UCSD-AML1 (cell line): ENCODE results near the gene C3orf18.

Experiments
- DNase-seq: peaks from one replicate; lab custom pipeline; 2025; ENCODE audit not compliant: unreplicated experiment; lab: John Stamatoyannopoulos, UW

Gene C3orf18

DNA sequence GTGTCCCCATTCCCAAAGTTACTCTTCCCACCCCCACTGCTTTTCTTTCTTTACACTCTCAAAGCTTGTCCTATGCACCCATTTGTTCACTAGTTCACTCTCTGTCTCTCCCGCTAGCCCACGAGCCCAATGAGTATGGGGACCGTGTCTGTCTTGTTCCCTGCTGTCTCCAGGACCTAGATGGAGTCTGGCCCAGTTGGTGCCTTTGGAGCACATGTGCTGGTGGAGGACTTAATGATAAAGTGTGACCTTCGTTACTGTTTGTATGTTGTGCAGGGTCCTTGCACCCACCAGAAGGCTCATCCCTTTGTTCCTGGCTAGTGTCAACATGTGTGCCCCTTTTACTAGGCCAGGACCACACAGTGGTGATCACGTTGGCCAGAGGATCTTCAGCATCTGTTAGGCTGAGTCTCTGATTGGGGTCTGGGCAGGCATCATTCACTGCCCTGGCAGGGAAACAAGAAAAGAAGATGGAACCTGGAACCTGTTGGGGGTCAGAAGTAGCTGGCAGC, 36.6 kb upstream of the C3orf18 start:
- no peak for DNase-seq

DNA sequence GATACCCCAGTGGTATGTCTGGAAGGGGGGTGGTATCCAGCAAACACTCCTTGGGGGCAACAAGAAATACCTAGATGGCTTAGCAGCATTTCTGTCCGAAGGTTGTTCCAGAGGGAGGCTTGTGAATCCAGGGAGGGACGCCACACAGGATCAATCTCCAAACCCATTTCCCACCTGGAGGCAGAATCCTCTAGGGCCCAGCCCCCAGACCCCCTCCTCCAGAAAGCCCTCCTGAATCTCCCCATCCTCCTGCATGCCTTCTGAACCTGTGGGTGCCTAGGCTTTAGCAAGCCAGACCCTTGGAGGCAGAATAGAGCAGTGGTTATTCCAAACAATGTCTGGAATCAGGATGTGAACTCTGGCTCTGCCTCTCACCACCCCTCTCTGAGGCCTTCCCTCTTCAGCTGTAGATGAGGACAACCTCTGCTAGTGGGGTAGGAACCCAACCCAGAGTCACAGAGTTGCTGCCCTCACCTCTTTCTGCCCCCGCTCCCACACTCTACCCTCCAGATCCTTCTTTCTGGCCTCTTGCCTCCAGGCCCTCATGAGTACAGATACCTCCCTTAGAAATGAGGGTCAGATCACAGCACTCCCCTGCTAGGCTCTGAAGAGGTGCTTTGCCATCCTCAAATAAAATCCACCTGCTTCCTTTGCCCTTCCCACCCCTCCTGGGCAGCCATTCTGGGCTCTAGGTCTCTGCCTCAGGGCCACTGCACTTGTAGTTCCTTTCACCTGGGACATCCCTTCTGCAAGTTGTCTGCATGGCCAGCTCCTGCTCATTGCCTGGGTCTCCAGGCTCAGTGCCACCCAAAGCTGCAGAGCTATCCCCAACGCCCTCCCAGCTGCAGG, 35.9 kb upstream of the C3orf18 start:
- DNase-seq = no peak

- DNase-seq = no peak
Measured at GRCh38 chr3:50602595-50603191, 35.1 kb upstream of the C3orf18 start.

DNA sequence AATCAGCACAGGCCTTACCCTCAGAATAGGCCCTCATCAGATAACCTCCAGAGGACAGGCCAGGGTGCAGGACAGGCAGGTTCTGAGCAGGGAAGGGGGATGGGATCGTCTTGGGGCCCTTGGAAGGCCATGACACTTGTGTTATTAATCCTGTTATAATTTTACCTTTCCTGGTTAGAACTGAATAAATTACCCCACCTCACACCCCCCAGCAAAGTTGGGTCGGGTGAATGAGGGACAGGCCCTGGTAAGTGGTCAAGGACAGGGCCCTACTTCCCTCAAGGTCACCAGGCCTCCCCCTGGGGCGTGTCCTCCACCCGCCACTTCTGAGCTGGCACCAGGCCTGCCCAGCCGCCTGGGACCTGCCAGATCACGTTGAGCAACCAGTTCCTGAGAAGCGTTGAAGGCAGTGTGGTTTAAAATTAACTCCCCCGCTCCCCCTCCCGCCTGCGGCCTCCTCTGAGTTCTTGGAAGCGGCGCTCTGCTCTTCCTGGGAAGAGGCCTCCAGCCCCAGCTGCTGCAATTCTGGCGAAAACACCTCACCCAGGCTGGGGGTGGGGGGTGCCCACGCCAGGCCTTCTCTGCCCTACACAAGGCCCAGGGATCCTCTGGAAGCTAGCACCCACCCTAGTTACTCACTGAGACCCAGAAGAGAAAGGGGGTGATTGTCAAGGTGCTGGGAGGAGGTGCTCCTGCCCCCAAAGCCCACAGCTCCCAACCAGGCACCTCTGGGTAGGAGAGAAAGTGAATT, 33.5 kb upstream of the C3orf18 start:
- peak; percentile 95 for DNase-seq

GRCh38 chr3:50600141-50600753, 32.7 kb upstream of the C3orf18 start:
- DNase-seq = no peak

DNA sequence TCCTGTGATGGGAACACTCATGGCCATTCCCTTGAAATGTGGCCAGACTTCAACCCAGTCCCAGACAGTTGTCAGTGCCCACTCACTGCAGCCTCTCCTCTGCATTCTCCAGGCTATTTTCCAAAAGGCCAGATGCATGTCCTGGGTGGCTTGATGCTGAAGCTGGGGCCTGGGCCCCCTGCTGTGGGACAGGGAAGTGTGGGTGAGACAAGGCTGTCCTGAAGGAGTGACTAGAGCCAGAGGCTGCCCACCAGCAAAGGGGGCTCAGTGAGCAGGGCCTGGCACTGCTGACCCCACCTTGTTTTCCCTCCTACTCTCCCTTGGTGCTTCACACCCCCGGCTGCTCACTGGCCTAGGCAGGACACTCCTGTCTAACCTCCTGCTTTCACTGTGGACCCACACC, 32.2 kb upstream of the C3orf18 start:
- DNase-seq = no peak

DNA sequence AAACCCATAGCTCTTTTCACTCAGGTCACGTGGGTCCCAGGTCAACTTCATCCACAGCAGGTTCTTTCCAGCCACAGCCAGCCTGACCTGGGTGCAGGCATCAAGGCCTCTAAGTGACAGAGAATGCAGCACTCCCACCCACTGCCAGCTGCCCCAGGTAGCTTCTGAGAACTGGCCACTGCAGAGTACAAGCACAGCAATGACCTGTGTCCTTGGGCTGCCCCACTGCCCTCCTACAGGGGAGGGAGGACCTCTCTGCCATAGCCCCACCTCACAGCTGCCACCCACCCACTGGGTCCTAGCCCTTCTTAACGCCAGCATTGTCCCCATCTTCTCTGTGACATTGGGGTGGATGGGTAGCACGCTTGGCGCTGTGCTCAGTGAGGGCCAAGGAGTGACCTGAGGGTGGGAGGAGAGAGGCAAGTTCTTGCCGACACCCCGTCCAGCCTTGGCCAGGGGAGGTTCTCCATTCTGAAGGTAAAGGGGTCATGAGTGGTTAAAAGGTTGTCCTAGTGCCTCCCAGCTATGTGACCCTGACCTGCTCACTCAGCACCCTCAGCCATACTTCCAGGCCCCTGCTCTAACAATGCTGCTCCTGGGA, 31.7 kb upstream of the C3orf18 start:
- DNase-seq = no peak

- DNase-seq = no peak
Measured at GRCh38 chr3:50594253-50594785, 26.8 kb upstream of the C3orf18 start.

GRCh38 chr3:50592568-50592967, 25.0 kb upstream of the C3orf18 start:
- DNase-seq = peak; percentile 71

DNA sequence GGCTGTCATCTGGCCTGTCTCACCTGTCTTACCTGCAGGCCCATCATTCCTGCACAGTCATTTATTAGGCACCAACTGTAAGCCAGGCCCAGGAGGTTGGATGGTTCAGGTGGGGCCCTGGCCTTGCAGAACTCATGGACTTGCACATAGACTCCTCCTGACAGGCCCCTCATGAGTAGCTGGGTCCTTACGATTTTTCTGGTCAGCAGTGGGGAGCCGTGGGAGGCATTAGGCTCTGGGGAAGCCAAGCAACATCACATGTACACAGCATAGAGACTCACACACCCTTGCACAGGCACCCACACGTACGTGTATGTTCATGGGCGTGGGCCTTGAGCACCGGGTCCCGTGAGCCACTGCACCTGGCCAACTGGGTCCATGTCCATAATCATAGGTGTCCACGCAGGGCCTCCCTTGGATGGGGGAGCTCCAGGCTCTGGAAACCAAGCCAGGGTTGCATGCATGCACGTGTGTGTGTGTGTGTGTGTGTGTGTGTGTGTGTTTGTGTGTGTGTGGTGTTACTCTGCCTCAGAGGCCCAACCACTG, 23.7 kb upstream of the C3orf18 start:
- no peak for DNase-seq

DNA sequence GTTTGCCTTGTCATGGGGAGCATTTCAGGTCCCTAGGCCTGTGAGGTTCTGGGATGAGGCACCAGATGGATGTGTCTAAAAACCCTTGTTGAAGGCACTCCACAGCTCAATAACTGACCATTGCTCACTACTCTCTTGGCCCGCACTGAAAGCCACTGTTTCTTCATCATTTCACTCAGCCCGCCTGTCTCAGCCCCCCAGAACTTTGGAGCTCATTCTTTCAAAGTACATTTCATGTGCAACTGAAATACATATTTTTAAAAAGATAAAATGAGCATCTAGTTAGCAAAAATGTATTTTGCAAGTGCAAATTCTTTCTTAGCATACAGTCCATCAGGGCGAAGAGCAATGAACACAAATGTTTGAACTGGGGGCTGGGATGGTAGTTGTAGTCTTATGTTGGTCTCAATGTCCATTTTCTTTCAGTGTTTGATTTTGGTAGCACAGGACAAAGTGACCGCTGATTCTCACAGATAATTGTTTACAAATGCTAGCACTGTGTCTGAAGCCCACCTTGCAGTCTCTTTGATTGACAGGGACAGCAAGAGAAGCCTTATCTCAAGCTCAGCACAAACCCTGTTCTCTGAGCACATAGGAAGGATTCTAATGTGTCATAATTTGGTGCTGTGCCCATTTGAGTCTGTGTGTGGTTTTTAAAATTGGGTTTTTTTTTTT, 21.3 kb upstream of the C3orf18 start:
- DNase-seq = no peak

DNA sequence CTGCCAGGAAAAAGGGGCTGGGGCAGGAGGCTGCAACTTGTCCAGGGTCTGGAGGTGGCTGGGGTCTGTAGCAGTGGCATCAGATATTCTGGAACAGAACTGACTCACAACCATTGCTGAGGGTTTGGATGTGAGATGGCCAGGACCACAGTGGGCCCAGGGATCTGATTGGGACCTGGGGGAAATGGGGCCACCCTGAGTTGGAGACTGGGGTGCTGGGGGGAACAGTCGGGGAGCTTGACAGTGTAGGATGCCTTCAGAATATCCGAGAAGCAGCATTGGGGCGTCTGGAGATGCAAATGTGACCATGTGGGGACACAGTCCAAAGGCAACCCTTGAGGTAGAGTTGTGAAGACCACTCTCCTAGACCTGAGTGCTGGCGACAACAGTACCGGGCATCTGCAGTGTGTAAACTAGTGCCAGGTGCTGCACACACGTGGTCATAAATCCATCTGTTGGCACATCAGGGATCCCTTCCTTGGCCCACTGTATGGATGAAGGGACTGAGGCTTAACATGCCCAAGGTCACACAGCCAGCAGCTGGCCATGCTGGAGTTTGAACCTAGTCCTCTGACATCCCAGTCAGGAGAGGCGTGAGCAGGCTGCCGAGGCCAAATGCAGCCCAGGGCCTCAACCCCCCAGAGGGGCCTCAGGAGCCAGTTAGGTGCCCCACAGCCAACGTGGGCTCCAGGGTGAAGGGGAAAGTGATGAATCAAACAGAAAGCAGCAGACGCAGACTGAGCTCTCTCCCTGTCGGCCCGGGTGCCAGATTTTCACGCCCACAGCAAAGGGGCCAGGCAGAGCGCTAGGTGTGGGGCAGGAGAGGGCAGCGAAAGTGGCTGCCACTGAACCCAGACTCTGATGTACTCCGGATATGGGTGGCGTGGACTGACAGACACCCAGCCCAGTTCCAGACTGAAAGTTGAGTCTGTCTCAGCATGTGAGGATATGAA, 20.5 kb upstream of the C3orf18 start:
- DNase-seq = no peak

DNA sequence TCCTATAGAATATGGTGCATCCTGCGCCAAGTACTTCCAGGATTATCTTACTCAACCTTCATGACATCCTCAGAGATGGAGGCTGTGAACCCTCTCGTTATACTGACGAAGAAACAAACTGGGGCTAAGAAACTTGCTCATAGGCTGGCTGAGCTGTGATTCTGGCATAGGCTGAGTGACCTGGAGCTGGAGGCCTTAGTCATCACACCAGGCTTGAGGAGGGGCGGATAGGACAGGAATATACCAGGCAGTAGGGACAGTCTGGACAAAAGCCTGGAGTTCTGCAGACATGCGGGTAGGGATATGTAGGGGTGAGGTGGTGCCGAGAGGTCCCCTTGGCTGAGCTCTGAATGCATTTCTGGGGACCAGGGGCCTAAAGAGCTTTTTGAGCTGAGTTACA, 19.8 kb upstream of the C3orf18 start:
- no peak for DNase-seq

DNA sequence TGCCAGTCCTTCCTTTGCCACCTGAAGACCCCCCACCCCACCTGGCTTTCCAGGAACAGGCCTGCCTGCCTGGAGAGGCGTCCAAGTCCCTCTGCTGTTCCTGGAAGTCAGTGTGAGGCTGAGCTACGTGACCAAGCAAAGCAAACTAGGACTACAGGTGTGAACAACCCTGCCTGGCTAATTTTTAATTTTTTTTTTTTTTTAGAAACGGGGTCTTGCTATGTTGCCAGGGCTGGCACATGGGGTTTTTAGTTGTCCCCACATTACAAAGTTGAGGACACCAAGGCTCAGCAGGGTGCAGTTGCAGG, 19.2 kb upstream of the C3orf18 start:
- no peak for DNase-seq

DNA sequence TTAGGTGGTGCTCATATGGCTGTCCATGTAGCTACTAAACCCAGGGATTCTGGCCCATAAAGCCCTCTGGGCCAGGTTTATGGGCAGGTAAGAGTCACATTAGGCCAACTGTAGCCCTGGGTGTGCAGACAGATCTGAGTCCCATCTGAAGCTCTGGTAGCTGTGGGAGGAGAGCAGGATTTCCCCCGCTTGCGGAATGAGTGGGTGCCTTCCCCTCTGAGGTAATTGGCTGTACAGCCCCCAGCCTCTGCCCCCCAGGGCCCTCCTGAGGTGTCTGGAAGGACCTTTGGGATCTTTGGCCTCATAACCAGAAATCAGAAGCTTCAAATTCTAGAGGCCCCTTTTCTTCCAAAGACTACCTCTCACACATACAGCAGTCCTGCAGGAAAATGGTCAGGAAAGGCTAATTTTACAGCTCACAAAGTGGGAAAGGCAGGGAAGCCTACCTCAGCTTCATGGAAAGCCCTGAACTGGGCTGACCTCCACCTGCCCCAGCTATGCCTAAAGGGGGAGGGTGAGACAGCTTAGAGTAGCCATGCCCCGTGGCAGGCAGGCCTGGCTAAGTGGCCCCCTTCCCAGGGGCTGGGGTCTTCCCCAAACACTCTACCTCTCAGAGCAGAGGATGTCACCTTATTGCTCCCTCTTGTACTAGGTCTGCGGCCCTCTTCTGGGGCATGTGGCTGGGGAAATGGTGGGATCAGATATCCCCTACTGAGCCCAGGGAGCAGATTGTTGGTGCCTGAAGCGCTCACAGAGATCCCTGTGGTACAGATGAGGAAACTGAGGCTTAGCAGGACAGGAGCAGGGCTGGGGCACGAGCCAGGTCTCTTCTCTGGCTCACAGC, 18.6 kb upstream of the C3orf18 start:
- DNase-seq = no peak

DNA sequence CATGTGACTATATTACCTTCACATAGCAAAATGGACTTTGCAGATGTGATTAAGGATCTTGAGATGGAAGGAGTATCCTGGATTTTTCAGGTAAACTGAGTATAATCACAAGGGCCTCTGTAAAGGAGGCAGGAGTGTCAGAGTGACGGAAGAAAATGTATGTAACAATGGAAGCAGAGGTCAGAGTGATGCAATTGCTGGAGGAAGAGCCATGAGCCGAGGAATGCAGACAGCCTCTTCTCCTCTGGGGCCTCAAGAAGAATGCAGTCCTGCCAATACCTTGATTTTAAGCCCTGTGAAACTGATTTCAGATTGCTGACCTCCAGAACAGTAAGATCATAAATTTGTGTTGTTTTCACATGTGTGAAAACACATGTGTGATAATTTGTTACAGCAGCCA, 16.8 kb upstream of the C3orf18 start:
- DNase-seq = no peak

- no peak for DNase-seq
Measured at GRCh38 chr3:50583897-50584296, 16.4 kb upstream of the C3orf18 start.

DNA sequence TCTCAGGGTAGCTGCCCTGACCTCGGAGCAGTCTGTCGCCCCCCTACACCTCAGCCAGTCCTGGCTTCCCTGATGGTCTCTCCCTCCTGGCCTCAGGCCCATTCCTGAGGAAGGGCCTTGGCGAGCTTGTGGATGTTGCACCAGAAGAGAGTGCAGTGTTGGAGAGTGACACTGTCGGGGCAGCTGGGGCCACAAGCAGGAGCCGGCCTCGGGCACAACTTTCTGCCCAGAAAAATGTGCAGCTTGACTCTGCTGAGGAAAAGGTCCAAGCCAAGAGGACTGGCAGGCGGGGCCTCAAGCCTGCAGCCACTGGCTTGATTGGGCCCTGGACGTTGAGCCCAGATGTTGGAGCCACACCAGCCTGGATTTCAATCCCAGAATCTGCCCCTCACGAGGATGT, 14.5 kb upstream of the C3orf18 start:
- no peak for DNase-seq
